CD4-positive, alpha-beta memory T cell (primary cell): Measurements from ENCODE around the gene PHF3. TPM values are rescaled to one million over a fixed set of nuclear protein-coding genes. Genes with fewer than 3 reads are reported as not detected.
A peak's percentile ranks its signal among the peaks of the same experiment; 100 is the strongest.

ENCODE experiments used
- CTCF ChIA-PET: fragments of 350-600 bp; sonication (Branson Sonifier 250); formaldehyde crosslinking; loops from one replicate; lab custom pipeline; 2021; ENCODE audit warnings: inconsistent platforms; ENCODE audit not compliant: partially characterized antibody; lab: Charles Lee
- POLR2A ChIA-PET: fragments of 350-600 bp; sonication (Branson Sonifier 250); formaldehyde crosslinking; loops from one replicate; lab custom pipeline; 2021; ENCODE audit not compliant: partially characterized antibody; lab: Charles Lee
- DNase-seq, 5 donors: peaks; one replicate each; pipeline versions ENCODE4 v3.0.0 to v3.0.0-alpha.2; 2020 to 2022; ENCODE audit warnings: mixed read lengths in 1 of 5
- H3K27ac ChIP-seq: one replicate; pipeline ENCODE4 v1.7.0; 2013; ENCODE audit warnings: low read depth, low read length
- H3K27me3 ChIP-seq: 2 replicates; pipeline ENCODE4 v1.7.0; 2013; ENCODE audit warnings: mild to moderate bottlenecking, low read length, moderate library complexity; ENCODE audit not compliant: insufficient read depth
- H3K36me3 ChIP-seq: 2 replicates; pipeline ENCODE4 v1.7.0; 2013; ENCODE audit warnings: mild to moderate bottlenecking, low read length, moderate library complexity; ENCODE audit not compliant: insufficient read depth
- H3K4me1 ChIP-seq: 2 replicates; pipeline ENCODE4 v1.7.0; 2013; ENCODE audit warnings: mild to moderate bottlenecking, low read length, moderate library complexity; ENCODE audit not compliant: insufficient read depth
- H3K4me3 ChIP-seq, 2 donors: one replicate each; pipeline ENCODE4 v1.7.0; 2013; ENCODE audit warnings: low read length in 2 of 2, mild to moderate bottlenecking in 1 of 2
- H3K9me3 ChIP-seq, 2 donors: one replicate each; pipeline ENCODE4 v1.7.0; 2013; ENCODE audit warnings: low read length in 2 of 2, control low read depth in 1 of 2; ENCODE audit not compliant: control insufficient read depth in 1 of 2
- H3K27ac Mint-ChIP-seq, 7 donors: one replicate each; pipeline ENCODE4 v1.8.0; 2020 to 2021; ENCODE audit warnings: mixed read lengths in 7 of 7, mild to moderate bottlenecking in 6 of 7, inconsistent platforms in 3 of 7, moderate library complexity in 3 of 7
- H3K27me3 Mint-ChIP-seq, 2 donors: one replicate each; pipeline ENCODE4 v1.8.0; 2020 to 2021; ENCODE audit warnings: mixed read lengths in 2 of 2
- H3K36me3 Mint-ChIP-seq, 2 donors: one replicate each; pipeline ENCODE4 v1.8.0; 2020 to 2021; ENCODE audit warnings: mixed read lengths in 2 of 2, inconsistent platforms in 1 of 2, mild to moderate bottlenecking in 1 of 2
- H3K4me1 Mint-ChIP-seq, 4 donors: one replicate each; pipeline ENCODE4 v1.8.0; 2020 to 2021; ENCODE audit warnings: mixed read lengths in 4 of 4, mild to moderate bottlenecking in 1 of 4
- H3K4me3 Mint-ChIP-seq, 8 donors: one replicate each; pipeline ENCODE4 v1.8.0; 2020 to 2021; ENCODE audit warnings: mixed read lengths in 8 of 8, mild to moderate bottlenecking in 7 of 8, moderate library complexity in 6 of 8, inconsistent platforms in 3 of 8
- H3K9me3 Mint-ChIP-seq, 8 donors: one replicate each; pipeline ENCODE4 v1.8.0; 2020 to 2021; ENCODE audit warnings: mixed read lengths in 8 of 8, mild to moderate bottlenecking in 5 of 8, inconsistent platforms in 3 of 8, moderate library complexity in 1 of 8
- intact Hi-C: fragments of 100-400 bp; cut with micrococcal nuclease; formaldehyde crosslinking; loops from one replicate; pipeline ENCODE4 v1.15.1; 2023
- polyA plus RNA-seq, 2 donors: library from polyadenylated mRNA; unstranded; fragments of 300-500 nt; fragmentation: Illumina TruSeq; gene quantifications; one replicate each; pipeline ENCODE4 v1.2.3, GENCODE V29; 2021
- total RNA-seq, 2 experiments: library from RNA; stranded (reverse); gene quantifications; one replicate each; pipeline ENCODE4 v1.2.3, GENCODE V29; 2021

PHF3 gene
- total and polyA plus RNA-seq, 4 experiments from 2014 or later, result 5.1 to 119 (median 81.1) TPM

DNA sequence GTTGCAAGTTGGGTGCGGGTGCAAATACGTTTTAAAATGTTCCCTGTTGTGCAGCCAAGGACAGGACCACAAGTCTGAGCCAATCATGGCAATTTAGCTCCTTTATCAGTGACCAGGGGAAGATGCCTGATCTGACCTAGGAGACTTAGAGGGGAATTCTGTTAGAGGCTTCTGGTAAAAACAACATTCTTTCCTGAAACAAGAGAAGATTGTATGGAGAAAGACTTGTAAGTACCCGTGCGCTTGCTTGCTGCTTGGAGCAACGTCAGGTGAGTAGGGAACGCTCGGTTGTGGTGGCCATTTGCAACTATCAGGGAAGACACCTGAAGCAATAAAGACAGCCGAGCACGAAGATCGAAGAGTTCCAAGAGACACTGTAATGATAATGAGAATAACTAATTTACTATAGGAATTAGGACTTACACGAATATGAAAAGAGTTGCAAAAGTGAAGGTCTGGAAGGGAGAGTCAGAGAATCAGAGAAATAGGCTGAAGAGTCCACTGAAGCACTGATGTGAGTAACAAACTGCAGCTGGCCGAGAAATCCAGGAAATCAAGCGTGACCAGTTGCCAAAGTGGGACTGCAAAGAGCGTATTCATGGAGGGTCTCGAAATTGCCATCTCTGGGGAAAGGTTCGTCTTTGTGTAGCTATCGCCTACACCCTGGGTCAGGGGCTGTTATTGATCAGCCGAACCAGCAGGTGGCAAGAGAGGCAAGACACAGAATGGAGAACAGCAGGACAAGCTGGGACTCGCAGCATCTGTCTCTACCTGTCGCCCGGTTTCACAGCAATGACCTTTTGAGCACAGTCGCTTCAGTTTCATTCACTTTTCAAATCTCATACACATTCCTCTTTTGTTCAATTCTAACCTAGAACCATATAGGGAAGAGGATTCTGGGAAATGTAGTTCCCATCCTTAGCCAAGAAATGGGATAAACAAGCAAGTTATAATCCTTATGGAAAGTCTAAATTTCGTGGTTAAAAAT is 37.3 kb upstream of the PHF3 start:
- peak overlapping the region in 4 of 7 donors; percentile 36 to 68 (median 65) for H3K27ac Mint-ChIP-seq
- POLR2A ChIA-PET, result interaction anchor here (0.5 to 2.4 kb wide), 5 partner anchors 25 to 166 kb away, joined by 3 to 21 read pairs (median 5); partner anchors contain the start of gene PHF3
- intact Hi-C loops, result loop anchor here (1.0 to 5.0 kb wide), 6 partner anchors 24 to 324 kb away; partner anchors contain the start of gene PHF3

DNA sequence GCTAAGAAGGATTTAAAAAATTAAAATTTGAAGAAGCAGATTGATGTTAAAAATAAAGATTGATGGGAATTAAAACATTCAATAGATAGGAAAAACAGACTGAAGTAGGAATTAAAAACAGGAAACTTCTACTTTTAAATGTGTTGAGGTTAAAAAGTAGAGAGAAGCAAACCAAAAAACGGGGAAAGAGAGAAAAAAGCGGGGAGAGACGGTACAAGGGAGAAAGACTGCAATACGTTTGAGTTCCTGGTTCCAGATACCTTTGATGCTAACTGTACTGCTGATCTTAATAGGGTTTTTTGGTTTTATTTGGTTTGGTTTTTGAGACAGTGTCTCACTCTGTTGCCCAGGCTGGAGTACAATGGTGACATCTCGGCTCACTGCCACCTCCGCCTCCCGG is 36.4 kb upstream of the PHF3 start:
- H3K36me3 Mint-ChIP-seq, result no peaks in the 10 kb centered on the region
- peaks cover 3 to 8% of the 10 kb centered on the region in 2 donors for H3K27me3 Mint-ChIP-seq
- POLR2A ChIA-PET, result interaction anchor here (0.8 to 2.4 kb wide), 3 partner anchors 25 to 165 kb away, joined by 3 to 21 read pairs (median 12); partner anchors contain the start of gene PHF3
- Histone ChIP-seq H3K36me3 (no peaks in the 10 kb centered on the region), H3K4me3 (no peak overlapping the region), H3K27me3 (no peaks in the 10 kb centered on the region), H3K27ac (no peak overlapping the region), H3K9me3 (no peaks in the 10 kb centered on the region), H3K4me1 (peaks cover 14% of the 10 kb centered on the region)
- DNase-seq, result no peak
- peak overlapping the region in 1 of 7 donors; percentile 25 for H3K27ac Mint-ChIP-seq
- peak overlapping the region in 5 of 8 donors; percentile 68 to 93 (median 88) for H3K4me3 Mint-ChIP-seq
- intact Hi-C loops, result loop anchor here (5.0 kb wide), 3 partner anchors 93 to 323 kb away; no protein-coding TSS in a partner anchor
- H3K9me3 Mint-ChIP-seq, result no peaks in the 10 kb centered on the region
- CTCF ChIA-PET, result interaction anchor here (0.9 to 6.4 kb wide), 43 partner anchors 12 to 215 kb away, joined by 3 to 225 read pairs (median 6); partner anchors contain the start of gene PHF3
- H3K4me1 Mint-ChIP-seq, result peaks cover 9 to 19% (median 13%) of the 10 kb centered on the region in 4 donors

More for the DNA sequence above, 37.3 kb upstream of the PHF3 start:
- Mint-ChIP-seq H3K4me1 (peaks cover 9 to 19% (median 13%) of the 10 kb centered on the region in 4 donors), H3K9me3 (no peaks in the 10 kb centered on the region), H3K36me3 (no peaks in the 10 kb centered on the region), H3K27me3 (peaks cover 2 to 8% of the 10 kb centered on the region in 2 donors), H3K4me3 (peak overlapping the region; percentile 68 to 93 (median 86))
- Histone ChIP-seq H3K36me3 (no peaks in the 10 kb centered on the region), H3K27ac (no peak overlapping the region), H3K27me3 (no peaks in the 10 kb centered on the region), H3K4me3 (peak overlapping the region; percentile 67 to 73), H3K9me3 (no peaks in the 10 kb centered on the region), H3K4me1 (peaks cover 14% of the 10 kb centered on the region)
- CTCF ChIA-PET, result interaction anchor here (0.6 to 6.4 kb wide), 54 partner anchors 9 to 216 kb away, joined by 3 to 225 read pairs (median 5); partner anchors contain the start of gene PHF3
- DNase-seq, result peak; percentile 75 to 79 (median 77)

DNA sequence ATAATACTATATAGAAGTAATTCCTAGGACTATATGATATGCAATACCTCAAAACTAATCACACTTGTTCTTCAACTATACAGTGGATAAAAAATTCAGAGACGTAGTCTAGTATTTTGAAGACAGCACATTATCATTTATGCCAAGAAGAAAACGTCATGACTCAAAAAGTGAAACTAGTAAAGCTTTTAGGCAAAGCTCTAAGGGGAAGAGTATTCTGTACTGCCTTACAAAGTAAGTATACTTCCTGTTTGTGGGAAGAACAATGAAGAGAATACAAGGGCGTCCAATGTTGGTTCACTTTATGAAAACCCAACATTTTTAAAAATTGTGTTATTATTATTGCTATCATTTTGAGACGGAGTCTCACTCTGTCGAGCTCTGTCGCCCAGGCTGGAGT is 35.5 kb upstream of the PHF3 start:
- Mint-ChIP-seq H3K27ac (no peak overlapping the region), H3K9me3 (no peaks in the 10 kb centered on the region), H3K4me1 (peaks cover 9 to 19% (median 13%) of the 10 kb centered on the region in 4 donors), H3K4me3 (no peak overlapping the region), H3K27me3 (peaks cover 3 to 6% of the 10 kb centered on the region in 2 donors), H3K36me3 (no peaks in the 10 kb centered on the region)
- Histone ChIP-seq H3K4me1 (peaks cover 14% of the 10 kb centered on the region), H3K36me3 (no peaks in the 10 kb centered on the region), H3K9me3 (no peaks in the 10 kb centered on the region), H3K27me3 (no peaks in the 10 kb centered on the region), H3K27ac (no peak overlapping the region), H3K4me3 (no peak overlapping the region)
- intact Hi-C loops, result no loop called here
- ChIA-PET POLR2A (no interaction called here), CTCF (interaction anchor here (0.7 to 6.4 kb wide), 7 partner anchors 8 to 346 kb away, joined by 3 to 225 read pairs (median 5); no protein-coding TSS in a partner anchor)
- DNase-seq, result no peak

DNA sequence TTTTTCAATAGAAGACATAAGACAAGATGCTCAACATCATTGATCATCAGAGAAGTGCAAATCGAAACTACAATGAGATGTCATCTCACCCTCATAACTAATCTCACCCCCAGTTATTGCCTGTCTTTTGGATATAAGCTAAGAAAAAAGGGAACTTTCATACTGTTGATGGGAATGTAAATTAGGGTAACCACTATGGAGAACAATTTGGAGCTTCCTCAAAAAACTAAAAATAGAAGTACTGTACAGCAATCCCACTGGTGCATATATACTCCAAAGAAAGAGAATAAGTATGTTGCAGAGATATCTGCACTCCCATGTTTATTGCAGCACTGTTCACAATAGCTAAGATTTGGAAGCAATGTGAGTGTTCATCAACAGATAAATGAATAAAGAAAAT is 26.4 kb upstream of the PHF3 start:
- Histone ChIP-seq H3K27ac (no peak overlapping the region), H3K4me3 (no peak overlapping the region), H3K9me3 (no peaks in the 10 kb centered on the region), H3K36me3 (no peaks in the 10 kb centered on the region), H3K4me1 (no peaks in the 10 kb centered on the region), H3K27me3 (no peaks in the 10 kb centered on the region)
- H3K4me3 Mint-ChIP-seq, result no peak overlapping the region
- CTCF ChIA-PET, result interaction anchor here (1.2 to 1.3 kb wide), 2 partner anchors 11 to 32 kb away, joined by 3 to 6 read pairs; no protein-coding TSS in a partner anchor
- H3K36me3 Mint-ChIP-seq, result no peaks in the 10 kb centered on the region
- peaks cover 1 to 6% of the 10 kb centered on the region in 2 donors for H3K27me3 Mint-ChIP-seq
- POLR2A ChIA-PET, result interaction anchor here (1.3 kb wide), 1 partner anchor 26 kb away, joined by 4 read pairs; the partner anchor contains the start of gene PHF3
- intact Hi-C loops, result no loop called here
- DNase-seq, result no peak
- H3K4me1 Mint-ChIP-seq, result no peaks in the 10 kb centered on the region
- H3K9me3 Mint-ChIP-seq, result no peaks in the 10 kb centered on the region
- no peak overlapping the region for H3K27ac Mint-ChIP-seq

DNA sequence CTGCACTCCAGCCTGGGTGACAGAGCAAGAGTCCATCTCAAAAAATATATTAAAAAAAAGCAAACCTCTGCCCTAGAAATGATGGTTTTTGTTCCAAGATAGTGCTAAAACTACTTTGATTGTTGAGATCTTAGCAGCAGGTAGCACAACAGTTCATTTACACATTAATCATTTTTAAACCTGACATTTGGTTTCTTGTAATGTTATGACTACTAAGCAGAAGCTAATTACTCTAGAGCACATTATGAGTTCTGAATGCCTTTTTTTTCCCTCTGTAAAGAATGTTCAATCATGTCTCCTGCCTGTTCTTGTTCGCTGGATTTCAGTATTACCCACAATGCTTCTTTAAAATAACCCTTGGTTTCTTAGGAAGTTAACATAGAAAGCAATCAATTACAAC is 24.7 kb upstream of the PHF3 start:
- no peaks in the 10 kb centered on the region for H3K4me1 Mint-ChIP-seq
- H3K27ac Mint-ChIP-seq, result no peak overlapping the region
- no peaks in the 10 kb centered on the region for H3K9me3 Mint-ChIP-seq
- no peaks in the 10 kb centered on the region for H3K36me3 ChIP-seq
- no peak overlapping the region for H3K4me3 ChIP-seq
- no peaks in the 10 kb centered on the region for H3K9me3 ChIP-seq
- DNase-seq, result no peak
- POLR2A ChIA-PET, result no interaction called here
- H3K27me3 Mint-ChIP-seq, result peaks cover 0 to 9% of the 10 kb centered on the region in 2 donors
- intact Hi-C loops, result no loop called here
- no peak overlapping the region for H3K27ac ChIP-seq
- H3K36me3 Mint-ChIP-seq, result no peaks in the 10 kb centered on the region
- CTCF ChIA-PET, result interaction anchor here (2.0 kb wide), 1 partner anchor 12 kb away, joined by 8 read pairs; no protein-coding TSS in a partner anchor
- H3K27me3 ChIP-seq, result no peaks in the 10 kb centered on the region
- H3K4me1 ChIP-seq, result no peaks in the 10 kb centered on the region
- H3K4me3 Mint-ChIP-seq, result no peak overlapping the region

DNA sequence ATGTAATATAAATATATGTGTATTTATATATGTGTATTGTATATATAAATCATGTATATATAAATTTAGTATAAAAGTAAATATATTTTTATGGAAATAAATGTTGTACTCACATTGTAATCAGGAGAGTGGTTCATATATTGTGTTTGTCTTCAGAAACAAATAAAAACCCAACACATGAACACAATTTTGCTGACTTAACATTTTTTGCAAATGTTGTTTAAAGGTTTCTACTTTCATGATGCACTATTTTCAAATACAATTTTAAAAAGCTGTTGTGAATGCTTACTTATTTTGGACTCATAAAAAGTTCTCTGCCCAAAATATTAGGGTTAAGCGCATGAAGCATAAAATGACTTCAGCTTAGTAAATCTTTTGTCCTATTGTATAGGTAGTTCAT is 24.0 kb upstream of the PHF3 start:
- no peak overlapping the region for H3K27ac Mint-ChIP-seq
- Histone ChIP-seq H3K9me3 (no peaks in the 10 kb centered on the region), H3K4me3 (no peak overlapping the region), H3K27ac (no peak overlapping the region), H3K4me1 (no peaks in the 10 kb centered on the region), H3K27me3 (no peaks in the 10 kb centered on the region), H3K36me3 (no peaks in the 10 kb centered on the region)
- no peak for DNase-seq
- H3K4me3 Mint-ChIP-seq, result no peak overlapping the region
- H3K36me3 Mint-ChIP-seq, result no peaks in the 10 kb centered on the region
- ChIA-PET CTCF (interaction anchor here (2.0 kb wide), 1 partner anchor 13 kb away, joined by 8 read pairs; no protein-coding TSS in a partner anchor), POLR2A (no interaction called here)
- H3K9me3 Mint-ChIP-seq, result no peaks in the 10 kb centered on the region
- intact Hi-C loops, result no loop called here
- H3K4me1 Mint-ChIP-seq, result no peaks in the 10 kb centered on the region
- peaks cover 0 to 8% of the 10 kb centered on the region in 2 donors for H3K27me3 Mint-ChIP-seq
